HG02678 (cell line): ENCODE measurements around the gene FHIP1A.

ENCODE experiments used
- ATAC-seq: cut with Tn5 transposase; IDR thresholded peaks from one replicate; pipeline ENCODE4 v1.9.1; 2021; ENCODE audit warnings: mild to moderate bottlenecking, moderate library complexity; ENCODE audit not compliant: unreplicated experiment

FHIP1A gene

GRCh38 chr4:151417766-151418376 is 8.9 kb downstream of the FHIP1A start:
- ATAC-seq: no peak

GRCh38 chr4:151418385-151418784 is 9.4 kb downstream of the FHIP1A start:
- ATAC-seq: no peak

- no peak for ATAC-seq
Measured at GRCh38 chr4:151418856-151419255, 9.9 kb downstream of the FHIP1A start.

DNA sequence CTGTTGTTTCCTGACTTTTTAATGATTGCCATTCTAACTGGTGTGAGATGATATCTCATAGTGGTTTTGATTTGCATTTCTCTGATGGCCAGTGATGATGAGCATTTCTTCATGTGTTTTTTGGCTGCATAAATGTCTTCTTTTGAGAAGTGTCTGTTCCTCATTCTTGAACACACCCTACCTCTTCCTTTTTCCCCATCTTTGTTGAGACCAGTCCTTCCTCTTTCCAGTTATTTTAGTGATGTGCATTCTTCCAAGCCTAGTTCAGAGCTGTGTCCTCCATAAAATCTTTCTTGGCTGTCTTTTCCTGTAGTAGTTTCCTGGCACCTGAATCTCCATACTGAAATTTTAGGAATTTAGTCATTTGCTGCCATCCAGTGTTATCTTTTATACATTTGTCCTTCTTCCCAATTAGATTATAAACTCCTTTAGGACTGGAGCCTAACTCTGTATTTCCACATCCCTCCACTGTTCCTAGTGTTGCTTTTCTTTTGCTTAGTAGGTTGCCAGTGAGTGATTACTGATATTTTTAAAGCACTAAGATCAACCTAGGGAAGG is 11.4 kb downstream of the FHIP1A start:
- ATAC-seq: no peak

DNA sequence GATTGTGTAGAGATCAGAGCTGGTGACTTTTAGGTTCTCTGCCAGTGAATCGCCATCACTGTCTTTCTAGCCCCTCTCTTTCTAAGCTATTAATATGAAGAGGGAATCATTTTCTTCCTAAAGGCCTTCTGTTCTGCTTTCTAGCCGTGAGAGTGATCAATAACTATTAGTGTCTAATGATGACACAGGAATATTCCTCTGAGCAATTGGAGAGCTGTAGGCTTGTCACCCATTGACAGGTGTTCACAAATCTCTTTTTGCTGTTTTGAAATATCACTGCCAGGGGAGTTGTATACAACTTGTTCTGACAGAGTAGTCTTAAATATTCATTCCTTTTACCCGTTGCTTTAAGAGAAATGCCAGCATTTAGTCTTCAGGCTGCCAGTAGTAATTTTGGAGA is 13.9 kb downstream of the FHIP1A start:
- no peak for ATAC-seq

DNA sequence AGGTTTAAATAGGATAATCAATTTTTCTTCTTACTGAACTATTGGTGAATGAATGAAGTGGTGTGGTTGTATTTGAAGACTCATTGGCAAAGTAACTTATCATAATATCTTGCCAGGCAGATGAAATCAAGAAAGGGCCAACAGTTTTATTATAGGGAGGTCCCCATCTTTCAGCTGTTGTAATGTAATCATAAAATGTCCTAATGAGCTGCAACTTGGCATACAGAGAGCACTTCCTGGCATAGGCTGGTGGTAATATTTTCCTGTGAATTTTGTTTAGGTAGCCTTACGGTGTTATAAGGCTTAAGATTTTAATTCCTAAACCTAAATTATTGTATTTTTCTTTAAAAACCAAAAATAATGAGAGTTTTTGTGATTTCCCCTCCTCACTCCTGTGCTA is 17.5 kb downstream of the FHIP1A start:
- ATAC-seq: no peak

DNA sequence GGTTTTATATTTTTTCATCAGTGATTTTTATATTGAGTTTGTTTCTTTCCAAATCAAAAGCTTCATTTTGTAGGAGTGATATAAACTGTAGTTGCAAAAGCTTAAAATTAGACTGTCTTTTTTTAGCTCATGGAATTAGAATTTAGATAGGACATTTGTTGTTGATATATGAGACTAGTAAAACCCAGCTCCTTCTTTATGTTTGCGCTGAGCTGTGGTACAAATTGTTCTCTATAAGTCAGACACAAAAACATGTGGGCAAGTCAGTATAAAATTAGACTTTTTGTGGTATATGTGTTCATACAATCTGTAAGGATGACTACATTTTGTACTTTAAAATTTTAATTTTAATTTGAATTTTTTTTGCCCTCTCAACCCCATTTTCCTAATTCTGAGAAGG is 18.3 kb downstream of the FHIP1A start:
- ATAC-seq: no peak

GRCh38 chr4:151428346-151428745 is 19.4 kb downstream of the FHIP1A start:
- no peak for ATAC-seq

GRCh38 chr4:151429957-151430570 is 21.1 kb downstream of the FHIP1A start:
- peak; percentile 79 for ATAC-seq

GRCh38 chr4:151430740-151431457 is 21.9 kb downstream of the FHIP1A start:
- no peak for ATAC-seq

GRCh38 chr4:151431728-151432127 is 22.8 kb downstream of the FHIP1A start:
- ATAC-seq: no peak

DNA sequence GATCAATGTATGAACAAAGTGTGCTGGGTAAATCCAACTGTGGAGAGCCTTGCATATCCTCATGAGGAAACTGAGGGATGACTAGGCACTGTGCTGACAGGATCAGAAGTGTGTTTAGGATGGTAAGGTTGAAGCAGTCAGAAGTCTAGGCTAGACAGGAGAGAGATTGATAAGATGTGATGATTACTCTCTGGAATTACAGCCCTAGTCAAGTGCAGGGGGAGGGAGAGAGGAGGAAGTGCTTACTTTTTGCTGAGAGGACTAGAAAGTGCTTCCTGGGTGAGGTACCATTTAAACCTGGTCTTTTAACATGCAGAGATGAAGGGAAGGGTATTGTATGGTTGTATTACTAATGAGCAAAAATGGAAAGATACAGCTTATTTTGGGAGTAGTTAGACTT is 23.7 kb downstream of the FHIP1A start:
- ATAC-seq: no peak

GRCh38 chr4:151434183-151434860 is 25.3 kb downstream of the FHIP1A start:
- ATAC-seq: no peak

- ATAC-seq: no peak
Measured at GRCh38 chr4:151436093-151436518, 27.1 kb downstream of the FHIP1A start.

- ATAC-seq: no peak
Measured at GRCh38 chr4:151437505-151437904, 28.5 kb downstream of the FHIP1A start.

GRCh38 chr4:151438154-151438553 is 29.2 kb downstream of the FHIP1A start:
- no peak for ATAC-seq

DNA sequence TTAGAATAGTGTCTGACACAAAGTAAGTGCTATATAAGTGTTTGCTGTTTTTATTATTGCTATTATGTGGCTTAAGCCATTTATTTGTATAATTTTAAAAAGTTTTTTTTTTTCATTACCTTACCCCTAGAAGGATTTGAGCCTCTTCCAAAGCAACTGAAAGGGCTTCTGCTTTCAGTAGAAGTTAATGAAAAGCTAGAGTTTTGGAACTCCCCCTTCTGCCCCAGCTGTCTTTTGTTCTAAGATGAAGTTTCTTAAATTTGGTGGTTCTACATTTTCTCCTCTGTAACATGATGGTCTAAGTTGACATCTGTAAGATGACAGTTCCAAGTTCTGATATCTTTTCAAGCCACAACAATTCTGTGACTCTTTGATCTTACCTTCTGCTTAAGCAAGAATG is 30.3 kb downstream of the FHIP1A start:
- peak; percentile 51 for ATAC-seq

DNA sequence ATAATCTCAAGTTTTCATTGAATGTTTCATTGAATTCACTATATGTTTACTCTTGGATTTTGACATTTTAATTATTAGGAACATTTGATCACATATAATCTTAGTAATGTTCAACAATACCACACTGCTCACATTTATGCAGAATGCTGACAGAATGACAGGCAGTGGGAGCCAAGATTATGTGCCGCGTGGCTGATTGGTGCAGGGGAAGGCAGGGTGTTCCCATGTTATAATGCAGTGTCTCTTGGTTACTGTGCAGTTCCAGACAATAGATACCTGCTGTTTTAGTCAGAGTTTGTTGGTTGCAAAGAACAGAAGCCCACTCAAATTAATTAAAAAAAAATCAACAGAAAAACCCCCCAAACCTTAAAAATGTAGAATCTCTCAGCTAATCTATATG is 33.0 kb downstream of the FHIP1A start:
- no peak for ATAC-seq

DNA sequence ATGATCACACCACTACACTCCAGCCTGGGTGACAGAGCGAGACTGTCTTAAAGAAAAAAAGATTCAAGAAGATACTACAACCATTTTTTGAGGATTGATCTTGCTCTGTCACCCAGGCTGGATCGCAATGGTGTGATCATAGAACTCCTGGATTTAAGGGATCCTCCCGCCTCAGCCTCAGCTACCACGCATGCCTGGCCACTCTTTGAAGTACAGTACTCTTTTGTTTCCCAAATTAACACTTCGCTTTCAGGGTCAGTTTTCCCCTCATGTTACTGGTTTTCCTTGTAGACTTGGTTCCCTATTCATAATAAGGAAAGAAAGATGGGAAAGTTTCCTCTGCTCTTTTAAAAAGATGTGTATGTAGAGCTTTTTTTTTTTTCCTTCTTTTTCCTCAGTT is 34.3 kb downstream of the FHIP1A start:
- ATAC-seq: no peak

DNA sequence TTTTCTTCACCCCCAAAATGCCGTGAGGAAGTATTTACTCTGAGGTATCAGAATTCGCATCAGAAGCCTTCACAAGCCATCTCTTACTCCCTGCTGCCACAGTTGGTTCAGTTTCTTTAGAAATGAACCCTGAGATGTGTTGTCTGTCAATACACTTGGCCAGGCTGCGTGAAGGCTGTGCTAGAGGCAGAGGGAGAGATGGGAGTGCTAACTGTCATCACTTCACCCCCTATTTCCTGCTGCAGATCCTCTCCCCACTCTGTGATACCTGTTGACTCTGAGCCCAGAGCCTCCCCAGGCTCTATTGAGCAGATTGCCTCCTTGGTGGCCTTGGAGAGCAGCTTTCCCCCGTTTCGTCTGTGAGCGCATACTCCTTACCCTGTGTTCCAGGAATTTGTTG is 34.8 kb downstream of the FHIP1A start:
- no peak for ATAC-seq

- ATAC-seq: no peak
Measured at GRCh38 chr4:151446208-151446607, 37.2 kb downstream of the FHIP1A start.
